ENCODE data around the gene DHRSX. TPM values are rescaled to one million over a fixed set of nuclear protein-coding genes. Genes with fewer than 3 reads are reported as not detected.

Gene DHRSX
- total RNA-seq (23.9 and 25.6 TPM in 2 replicates), polyA plus RNA-seq (23.7 and 24.9 TPM in 2 replicates), polyA minus RNA-seq (ENCODE audit: low replicate concordance) (61.9 and 87.8 TPM in 2 replicates)
- polyA plus RNA-seq (2012) = 21.2 and 24.6 TPM in 2 replicates

DNA sequence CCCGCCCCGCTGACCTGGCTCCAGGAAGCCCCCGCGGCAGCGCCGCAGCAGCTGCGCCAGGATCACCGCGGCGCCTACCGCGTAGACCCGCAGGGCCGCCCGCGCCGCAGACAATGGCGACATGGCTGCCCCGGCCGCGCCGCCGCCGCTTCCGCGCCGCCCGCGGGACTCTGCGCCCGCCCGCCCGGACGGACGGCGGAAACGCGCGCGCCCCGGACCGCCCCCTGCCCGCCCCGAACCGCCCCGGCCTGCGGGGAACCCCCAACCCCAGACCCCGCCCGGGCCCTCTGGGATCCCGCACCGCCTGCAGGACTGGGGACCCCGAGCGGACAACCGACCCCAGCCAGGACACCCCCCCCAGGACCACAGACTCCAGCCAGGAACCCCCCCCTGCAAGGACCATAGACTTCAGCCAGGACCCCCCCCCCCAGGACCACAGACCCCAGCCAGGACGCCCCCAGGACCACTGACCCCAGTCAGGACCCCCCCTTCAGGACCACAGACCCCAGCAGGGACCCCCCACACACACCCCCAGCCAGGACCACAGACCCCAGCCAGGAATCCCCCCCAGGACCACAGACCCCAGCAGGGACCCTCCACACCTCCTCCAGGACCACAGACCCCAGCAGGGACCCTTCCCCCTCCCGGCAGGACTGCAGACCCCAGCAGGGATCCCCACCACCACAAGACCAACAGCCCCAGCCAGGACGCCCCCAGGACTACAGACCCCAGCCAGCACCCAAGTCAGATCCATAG is at the start of gene DHRSX, which contains the start of gene ZBED1:
Gene DHRSX (minus strand): TSS at position 174 of the 756 bp plus-strand sequence. CDS start 51 bp downstream, at position 123.
Gene ZBED1 (minus strand): TSS at position 174 of the 756 bp plus-strand sequence. CDS start 10,257 bp downstream, outside the sequence.
- Histone ChIP-seq H3K9ac (ENCODE audit: insufficient read depth, low read length) (peak within 1 kb of the TSS; percentile 78), H4K20me1 (ENCODE audit: control insufficient read depth, extremely low read depth, insufficient read depth, low read length) (no peaks in the 10 kb centered on the region), H3K79me2 (ENCODE audit: control insufficient read depth, insufficient read depth, low read length) (peaks cover 36% of the 10 kb centered on the region), H2AFZ (ENCODE audit: low read length) (peak within 1 kb of the TSS; percentile 23), H3K4me1 (ENCODE audit: control insufficient read depth, extremely low read depth, insufficient read depth, low read length) (peaks cover 10% of the 10 kb centered on the region), H3K4me2 (ENCODE audit: extremely low read depth, insufficient read depth, low read length) (peak within 1 kb of the TSS; percentile 90), H3K36me3 (ENCODE audit: control insufficient read depth, insufficient read depth, low read length) (no peaks in the 10 kb centered on the region), H3K27ac (ENCODE audit: insufficient read depth, low read length) (peak within 1 kb of the TSS; percentile 84), H3K27me3 (ENCODE audit: control insufficient read depth, insufficient read depth, low read length) (no peaks in the 10 kb centered on the region), H3K9me3 (ENCODE audit: control insufficient read depth, insufficient read depth, low read depth, low read length) (no peaks in the 10 kb centered on the region), H3K4me3 (replicated peaks in 1 of 4; ENCODE audit: control extremely low read depth in 1 of 4, insufficient read depth in 1 of 4, low read depth in 3 of 4, low read length in 4 of 4) (peak within 1 kb of the TSS; percentile 73 to 89 (median 84))
- no peak for TF ChIP-seq CTCF (conservative IDR thresholded peaks at IDR 0.05 in 1 of 2, IDR thresholded peaks at IDR 0.05 in 1 of 2; ENCODE audit: low read depth in 1 of 2, low read length in 2 of 2)
- peak; percentile 12 to 26 for DNase-seq (ENCODE audit: low read depth in 2 of 2)

DNA sequence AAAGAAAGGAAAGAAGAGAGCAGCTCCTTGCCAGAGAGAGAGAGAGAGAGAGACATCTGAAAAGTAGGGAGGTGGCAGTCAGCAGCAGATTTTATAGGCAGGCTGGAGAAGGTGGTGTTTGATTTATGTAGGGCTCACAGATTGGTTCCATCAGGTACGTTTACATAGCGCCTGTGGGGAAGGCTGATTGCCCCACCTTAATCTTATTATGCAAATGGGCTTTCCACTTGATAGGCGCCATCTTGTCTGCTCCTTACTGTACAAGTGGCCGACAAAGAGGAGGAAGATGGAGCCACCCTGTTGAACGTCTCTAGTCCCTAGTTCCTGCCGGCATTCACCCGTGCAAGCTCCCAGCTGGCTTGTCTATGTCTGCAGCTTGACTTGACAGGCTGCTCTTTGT is 49.1 kb upstream of the DHRSX start:
- H3K79me2 ChIP-seq (ENCODE audit: control insufficient read depth, insufficient read depth, low read length) = no peaks in the 10 kb centered on the region
- H4K20me1 ChIP-seq (ENCODE audit: control insufficient read depth, extremely low read depth, insufficient read depth, low read length) = no peaks in the 10 kb centered on the region
- no peak overlapping the region for H2AFZ ChIP-seq (ENCODE audit: low read length)
- TF ChIP-seq EZH2 (IDR thresholded peaks at IDR 0.05; ENCODE audit: low read length, missing control alignments) (no peak), CTCF (conservative IDR thresholded peaks at IDR 0.05 in 1 of 2, IDR thresholded peaks at IDR 0.05 in 1 of 2; ENCODE audit: low read depth in 1 of 2, low read length in 2 of 2) (no peak)
- DNase-seq (ENCODE audit: low read depth in 2 of 2) = no peak
- H3K9me3 ChIP-seq (ENCODE audit: control insufficient read depth, insufficient read depth, low read depth, low read length) = no peaks in the 10 kb centered on the region
- no peaks in the 10 kb centered on the region for H3K27me3 ChIP-seq (ENCODE audit: control insufficient read depth, insufficient read depth, low read length)
- no peaks in the 10 kb centered on the region for H3K4me1 ChIP-seq (ENCODE audit: control insufficient read depth, extremely low read depth, insufficient read depth, low read length)
- H3K36me3 ChIP-seq (ENCODE audit: control insufficient read depth, insufficient read depth, low read length) = no peaks in the 10 kb centered on the region
- H3K4me2 ChIP-seq (ENCODE audit: extremely low read depth, insufficient read depth, low read length) = no peak overlapping the region
- H3K4me3 ChIP-seq (replicated peaks in 1 of 4; ENCODE audit: control extremely low read depth in 1 of 4, insufficient read depth in 1 of 4, low read depth in 3 of 4, low read length in 4 of 4) = no peak overlapping the region
- no peak overlapping the region for H3K9ac ChIP-seq (ENCODE audit: insufficient read depth, low read length)
- H3K27ac ChIP-seq (ENCODE audit: insufficient read depth, low read length) = no peak overlapping the region

GRCh38 chrX:2548711-2549423 is 48.1 kb upstream of the DHRSX start:
- no peak for DNase-seq (ENCODE audit: low read depth in 2 of 2)
- TF ChIP-seq CTCF (conservative IDR thresholded peaks at IDR 0.05 in 1 of 2, IDR thresholded peaks at IDR 0.05 in 1 of 2; ENCODE audit: low read depth in 1 of 2, low read length in 2 of 2) (no peak), EZH2 (IDR thresholded peaks at IDR 0.05; ENCODE audit: low read length, missing control alignments) (no peak)
- Histone ChIP-seq H3K4me3 (replicated peaks in 1 of 4; ENCODE audit: control extremely low read depth in 1 of 4, insufficient read depth in 1 of 4, low read depth in 3 of 4, low read length in 4 of 4) (no peak overlapping the region), H3K36me3 (ENCODE audit: control insufficient read depth, insufficient read depth, low read length) (no peaks in the 10 kb centered on the region), H3K4me2 (ENCODE audit: extremely low read depth, insufficient read depth, low read length) (no peak overlapping the region), H4K20me1 (ENCODE audit: control insufficient read depth, extremely low read depth, insufficient read depth, low read length) (no peaks in the 10 kb centered on the region), H2AFZ (ENCODE audit: low read length) (no peak overlapping the region), H3K4me1 (ENCODE audit: control insufficient read depth, extremely low read depth, insufficient read depth, low read length) (no peaks in the 10 kb centered on the region), H3K27me3 (ENCODE audit: control insufficient read depth, insufficient read depth, low read length) (no peaks in the 10 kb centered on the region), H3K27ac (ENCODE audit: insufficient read depth, low read length) (no peak overlapping the region), H3K9me3 (ENCODE audit: control insufficient read depth, insufficient read depth, low read depth, low read length) (no peaks in the 10 kb centered on the region), H3K79me2 (ENCODE audit: control insufficient read depth, insufficient read depth, low read length) (no peaks in the 10 kb centered on the region), H3K9ac (ENCODE audit: insufficient read depth, low read length) (no peak overlapping the region)
